CD4-positive, alpha-beta T cell treated with Interleukin-15 for 4 hours (primary cell): Measurements from ENCODE around the gene OSBPL5.

Experiments
- DNase-seq: peaks from one replicate; pipeline ENCODE4 v3.0.0-alpha.2; 2020; ENCODE audit warnings: low spot score

OSBPL5 gene

DNA sequence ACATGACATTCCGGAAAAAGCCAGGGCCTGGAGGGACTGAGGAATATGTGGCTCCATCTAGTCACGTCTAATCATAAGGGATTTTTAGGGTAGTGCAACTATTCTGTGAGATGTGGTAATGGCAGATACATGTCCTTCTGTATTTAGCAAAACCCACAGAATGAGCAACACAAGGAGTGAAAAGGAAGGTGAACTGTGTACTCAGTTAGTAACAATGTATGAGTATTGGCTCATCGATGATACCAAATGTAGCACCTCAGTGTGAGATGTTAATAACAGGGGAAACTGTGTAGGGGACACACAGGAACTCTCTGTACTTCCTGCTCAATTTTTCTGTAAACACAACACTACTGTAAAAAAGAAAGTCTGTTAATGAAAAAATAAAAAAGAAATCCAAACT lies 65.9 kb downstream of the OSBPL5 start:
- DNase-seq = no peak

DNA sequence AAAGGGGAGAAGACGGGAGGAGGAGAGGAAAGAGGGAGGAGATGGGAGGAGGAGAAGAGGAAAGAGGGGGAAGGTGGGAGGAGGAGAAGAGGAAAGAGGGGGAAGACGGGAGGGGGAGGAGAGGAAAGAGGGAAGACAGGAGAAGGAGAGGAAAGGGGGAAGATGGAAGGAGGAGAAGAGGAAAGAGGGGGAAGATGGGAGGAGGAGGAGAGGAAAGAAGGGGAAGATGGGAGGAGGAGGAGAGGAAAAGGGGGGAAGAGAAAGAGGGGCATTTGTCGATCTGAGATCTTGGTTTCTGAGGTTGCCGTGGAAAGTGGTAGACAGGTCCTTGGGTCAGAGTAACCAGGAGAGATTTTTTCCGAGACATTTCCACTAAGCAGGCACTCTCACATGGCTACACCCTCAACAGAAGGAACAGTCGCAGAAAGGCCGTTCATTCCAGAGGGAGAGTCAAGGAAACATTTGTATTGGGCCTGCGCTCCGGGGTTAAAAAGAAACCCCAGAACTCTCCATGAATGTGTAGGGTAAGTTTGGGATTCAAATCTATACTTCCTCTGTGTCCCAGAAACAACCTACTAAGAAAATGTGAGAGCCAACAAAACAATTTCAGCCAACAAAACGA lies 68.1 kb downstream of the OSBPL5 start:
- DNase-seq = no peak

DNA sequence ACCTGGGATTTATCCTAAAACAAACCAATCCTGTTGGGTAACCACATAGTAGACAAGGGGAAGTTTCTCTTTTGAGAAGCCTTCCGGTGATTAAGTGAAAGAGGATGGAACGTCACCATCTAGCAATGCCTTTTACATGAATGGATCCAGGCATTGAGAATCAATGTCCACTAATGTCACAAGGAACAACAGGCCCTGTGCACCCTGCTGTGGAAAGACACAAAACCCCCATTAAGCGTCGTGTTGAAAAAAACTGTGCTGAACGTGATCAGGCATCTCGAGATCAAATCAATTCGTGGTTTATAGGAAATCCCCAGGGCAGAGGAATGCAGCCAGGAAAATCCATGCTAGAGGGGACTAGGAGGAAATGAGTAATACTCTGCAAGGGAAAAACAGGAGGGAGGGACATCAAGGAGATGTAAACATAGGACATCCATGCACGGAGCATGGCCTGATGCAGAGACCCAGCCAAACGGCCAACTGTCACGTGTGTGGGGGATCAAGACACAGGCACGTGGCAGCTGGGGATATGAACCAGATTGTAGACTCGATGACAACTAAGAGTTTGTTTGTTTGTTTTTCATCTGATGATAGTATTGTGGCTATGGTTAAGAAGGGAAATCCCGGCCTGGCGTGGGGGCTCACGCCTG lies 69.3 kb downstream of the OSBPL5 start:
- no peak for DNase-seq

DNA sequence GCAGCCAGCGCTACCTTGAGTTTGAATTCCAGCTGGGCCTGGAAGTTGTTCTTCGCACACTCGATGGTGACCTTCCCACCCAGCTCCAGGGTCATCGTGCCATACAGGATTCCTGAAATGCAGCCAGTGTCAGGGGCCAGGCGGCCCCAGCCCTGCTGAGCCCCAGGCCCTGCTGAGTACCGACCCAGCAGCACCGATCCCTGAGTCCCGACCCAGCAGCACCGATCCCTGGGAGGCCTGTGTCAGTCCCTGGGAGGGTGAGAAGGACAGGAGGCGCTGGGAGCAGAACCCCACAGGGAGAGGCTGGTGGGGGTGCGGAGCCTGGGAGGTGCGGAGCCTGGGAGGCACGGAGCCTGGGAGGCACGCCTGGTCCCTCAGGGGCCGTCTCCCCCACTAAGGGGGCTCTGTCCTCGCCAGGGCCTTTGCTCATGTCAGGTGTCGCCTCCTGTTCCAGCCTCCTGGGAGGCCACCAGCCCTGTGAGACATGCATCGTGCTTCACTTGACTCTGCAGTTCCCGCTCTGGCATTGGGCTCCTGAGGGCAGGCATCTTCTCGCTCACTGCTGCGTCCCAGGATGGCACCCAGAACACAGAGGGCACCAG lies 70.8 kb downstream of the OSBPL5 start:
- no peak for DNase-seq

DNA sequence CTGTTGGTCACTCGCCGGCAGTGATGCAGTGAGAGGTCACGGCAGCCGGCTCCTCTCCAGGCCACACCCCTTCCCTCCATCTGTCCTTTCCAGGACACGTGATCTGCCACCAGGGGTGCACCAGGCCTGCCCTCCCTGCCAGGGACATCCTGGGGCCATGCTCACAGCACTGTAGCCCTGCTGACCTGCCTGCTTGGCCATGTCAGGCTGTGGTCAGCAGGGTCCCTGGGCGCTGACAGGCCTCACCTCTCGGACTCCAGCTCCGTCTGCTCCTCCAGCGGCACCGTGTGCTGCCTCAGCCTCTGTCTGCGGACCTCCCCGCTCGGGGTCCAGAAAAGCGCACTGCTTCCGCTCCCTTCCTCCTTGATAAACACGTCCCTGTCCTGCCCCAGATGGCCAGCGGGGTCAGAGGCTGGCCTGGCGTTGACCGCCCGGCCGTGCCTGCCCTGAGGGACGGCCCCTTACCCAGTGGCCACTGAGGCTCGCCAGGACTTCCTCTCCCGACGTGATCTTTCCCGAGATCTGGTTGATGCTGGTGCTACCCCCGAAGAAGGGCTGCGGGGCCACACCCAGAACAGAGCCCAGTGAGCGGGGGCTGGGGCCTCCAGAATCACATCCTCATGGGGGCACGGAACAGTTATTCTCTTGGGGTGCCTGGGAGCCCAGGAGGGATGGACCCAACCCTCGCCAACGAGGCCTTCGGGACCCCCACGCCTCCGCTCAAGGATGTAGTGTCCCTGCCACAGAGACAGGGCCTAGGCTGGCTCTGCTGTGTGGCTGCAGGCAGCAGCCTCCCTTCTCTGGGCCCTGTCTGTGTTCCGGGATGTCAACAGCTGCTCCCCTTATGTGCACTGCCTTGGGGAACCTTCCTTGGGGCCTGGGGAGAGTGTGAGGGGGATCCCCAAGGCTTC lies 71.6 kb downstream of the OSBPL5 start:
- no peak for DNase-seq

DNA sequence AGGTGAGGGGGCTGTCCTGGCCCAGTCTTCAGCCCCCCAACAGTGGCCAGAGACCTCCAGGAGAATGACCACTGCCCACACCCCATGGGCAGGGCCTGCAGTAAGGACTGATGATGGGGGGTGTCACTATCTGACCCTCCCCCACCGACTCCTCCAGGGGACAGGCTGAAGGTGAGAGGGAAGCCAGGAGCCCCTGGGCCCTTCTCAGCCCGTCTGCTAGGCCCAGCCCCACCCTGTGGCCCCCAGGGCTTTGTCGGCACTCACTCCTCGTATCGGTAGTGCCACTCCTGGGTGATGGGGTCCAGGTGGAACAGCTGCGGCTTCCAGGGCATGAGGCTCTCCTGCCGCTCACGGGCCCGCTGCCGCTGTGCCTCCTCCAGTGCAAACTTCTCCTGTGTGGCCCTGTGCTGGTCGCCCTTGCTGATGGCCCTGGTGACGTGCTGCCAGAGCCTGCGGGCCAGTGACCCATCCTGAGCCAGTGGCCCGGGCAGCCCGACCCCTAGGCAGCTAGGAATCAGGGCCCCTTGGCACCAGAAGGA lies 72.4 kb downstream of the OSBPL5 start:
- DNase-seq = no peak

DNA sequence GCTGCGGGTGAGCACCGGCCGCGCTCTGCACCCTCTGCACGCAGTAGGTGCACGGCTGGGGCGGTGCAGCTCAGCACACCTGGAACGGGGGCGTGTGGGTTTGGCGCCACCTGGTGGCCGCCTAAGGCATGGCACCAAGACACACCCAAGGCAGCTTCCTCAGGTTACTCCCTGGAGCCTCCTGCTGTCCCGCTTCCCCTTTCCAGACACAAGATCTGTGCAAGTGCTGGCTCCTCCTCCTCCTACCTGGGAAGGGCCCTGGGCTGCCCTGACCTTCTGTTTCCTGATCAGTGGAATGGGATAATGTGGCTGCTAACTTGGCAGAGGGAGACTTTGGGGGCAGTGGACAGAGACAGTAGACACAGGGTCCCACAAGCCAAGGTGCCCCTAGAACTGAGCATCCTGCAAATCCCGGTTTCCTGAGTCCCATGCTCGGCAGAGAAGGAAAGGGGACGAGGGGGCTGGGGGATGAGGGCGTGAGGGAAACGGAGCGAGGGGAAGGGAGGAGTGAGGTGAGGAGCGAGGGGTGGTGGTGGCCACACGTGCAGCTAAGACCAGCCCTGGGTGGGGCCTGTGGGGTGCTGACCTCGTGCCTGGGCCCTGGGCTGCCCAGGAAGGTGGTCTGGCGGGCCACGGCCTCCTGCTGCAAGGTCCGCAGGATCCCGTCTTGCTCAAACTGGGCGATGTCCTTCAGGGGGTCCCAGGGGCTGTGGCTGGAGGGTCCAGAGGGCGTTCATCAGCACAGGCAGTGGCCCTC lies 73.1 kb downstream of the OSBPL5 start:
- DNase-seq = peak; percentile 71

DNA sequence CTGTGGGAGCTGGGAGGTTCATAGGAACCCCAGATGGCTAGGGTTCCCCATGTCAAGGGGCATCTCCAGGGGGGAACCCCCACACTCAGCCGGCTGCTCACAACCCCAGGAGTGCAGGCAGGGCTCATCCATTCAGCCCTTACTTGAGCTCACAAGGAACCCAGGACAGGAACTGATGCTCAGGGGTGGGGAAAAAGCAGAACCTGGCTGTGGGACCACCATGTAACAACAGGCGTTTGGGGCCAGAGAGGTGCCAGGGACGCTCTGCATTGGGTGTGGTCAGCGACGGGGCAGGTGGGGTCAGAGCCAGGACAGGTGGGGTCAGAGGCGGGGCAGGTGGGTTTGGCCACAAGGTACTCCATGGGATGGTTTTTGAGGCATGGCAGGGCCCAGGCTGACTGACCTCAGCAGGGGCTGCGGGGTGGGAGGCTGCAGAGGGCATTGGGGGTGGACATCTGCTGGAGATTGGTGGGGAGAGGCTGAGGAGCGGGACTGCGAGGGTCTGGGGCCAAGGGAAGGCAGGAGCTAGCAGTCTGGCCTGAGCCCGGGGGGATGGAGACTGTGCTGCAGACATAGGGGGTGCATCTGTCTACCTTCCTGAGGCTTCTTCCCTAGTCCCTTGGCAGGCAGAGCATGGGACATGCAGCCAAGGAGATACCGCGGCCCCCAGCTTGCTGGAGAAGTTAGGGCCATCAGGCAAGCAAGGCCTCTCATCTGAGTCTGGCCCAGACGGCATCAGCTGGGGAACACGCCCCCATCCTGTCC lies 73.8 kb downstream of the OSBPL5 start:
- no peak for DNase-seq

DNA sequence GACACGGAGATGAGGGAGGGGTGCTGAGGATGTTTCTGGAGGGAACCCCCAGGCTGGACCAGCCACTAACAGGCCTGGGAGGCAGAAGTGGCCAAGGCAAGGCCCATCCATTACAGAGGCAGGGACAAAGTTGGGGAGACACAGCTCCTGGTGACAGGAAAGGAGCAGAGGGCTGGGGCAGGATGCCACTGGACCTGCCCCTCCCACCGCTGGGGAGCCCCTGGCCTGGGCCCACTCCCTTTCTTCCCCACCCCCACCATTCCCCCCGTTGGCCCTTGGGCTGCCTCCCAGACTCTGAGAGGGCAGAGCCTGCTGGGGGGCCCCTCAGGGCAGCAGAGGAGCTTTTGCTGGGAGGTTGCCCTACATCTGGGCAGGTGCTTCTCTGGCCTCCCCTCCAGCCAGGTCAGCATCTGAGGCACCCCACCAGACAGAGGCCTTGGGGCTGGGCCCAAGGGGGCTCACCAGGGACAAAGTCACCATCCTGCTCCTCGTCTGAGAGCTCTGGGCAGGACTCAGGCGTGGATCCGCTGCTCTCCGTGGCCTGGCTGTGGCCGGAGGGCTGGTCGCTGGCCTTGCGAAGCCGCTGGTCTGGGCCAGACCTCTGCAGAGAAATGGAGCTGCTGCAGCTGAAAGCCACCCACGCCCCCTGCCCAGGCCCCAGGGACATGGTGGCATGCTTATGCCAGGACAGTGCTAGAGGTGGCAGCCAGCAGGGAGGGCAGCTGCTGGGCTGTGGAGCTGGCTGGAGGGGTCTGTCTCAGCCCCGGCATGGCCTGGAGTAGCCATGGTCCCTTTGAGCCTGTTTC lies 74.8 kb downstream of the OSBPL5 start:
- no peak for DNase-seq

DNA sequence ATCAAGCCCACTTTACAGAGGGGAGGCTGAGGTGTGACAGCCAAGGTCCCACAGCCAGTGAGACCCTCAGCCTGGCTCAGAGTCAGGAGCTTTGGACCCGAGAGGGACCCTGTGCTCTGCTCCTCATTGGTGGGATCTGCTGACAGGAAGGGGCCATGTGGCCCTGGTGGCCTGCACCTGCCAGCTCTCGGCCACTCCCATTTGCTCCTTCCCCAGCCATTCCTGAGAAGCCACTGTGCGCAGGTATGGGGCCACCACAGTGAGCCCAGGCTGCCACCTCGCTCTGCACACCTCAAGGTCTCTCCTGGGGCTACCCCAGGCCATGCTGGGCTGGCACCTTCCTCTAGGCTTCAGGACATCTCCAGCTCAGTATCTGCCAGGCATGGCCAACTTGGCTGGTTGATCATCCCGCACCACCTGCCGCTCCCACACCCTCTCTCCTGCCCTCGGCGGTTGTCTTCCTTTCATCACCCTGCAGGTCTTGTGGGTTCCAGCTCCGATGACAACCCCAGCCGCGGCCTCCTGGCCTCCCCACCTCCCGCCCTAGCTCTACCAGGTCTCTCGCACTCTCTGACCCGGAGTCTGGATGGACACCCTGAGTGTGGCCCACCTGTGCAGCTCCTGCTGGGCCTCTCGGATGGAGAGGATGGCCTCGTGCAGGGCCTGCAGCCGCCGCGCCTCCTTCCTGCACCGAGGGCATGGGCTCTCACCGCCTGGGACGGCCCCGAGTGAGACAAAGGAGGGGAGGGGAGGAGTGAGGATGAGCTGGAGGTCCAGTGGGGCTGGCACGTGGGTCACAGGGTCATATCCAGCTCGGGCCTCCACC lies 75.7 kb downstream of the OSBPL5 start:
- no peak for DNase-seq

DNA sequence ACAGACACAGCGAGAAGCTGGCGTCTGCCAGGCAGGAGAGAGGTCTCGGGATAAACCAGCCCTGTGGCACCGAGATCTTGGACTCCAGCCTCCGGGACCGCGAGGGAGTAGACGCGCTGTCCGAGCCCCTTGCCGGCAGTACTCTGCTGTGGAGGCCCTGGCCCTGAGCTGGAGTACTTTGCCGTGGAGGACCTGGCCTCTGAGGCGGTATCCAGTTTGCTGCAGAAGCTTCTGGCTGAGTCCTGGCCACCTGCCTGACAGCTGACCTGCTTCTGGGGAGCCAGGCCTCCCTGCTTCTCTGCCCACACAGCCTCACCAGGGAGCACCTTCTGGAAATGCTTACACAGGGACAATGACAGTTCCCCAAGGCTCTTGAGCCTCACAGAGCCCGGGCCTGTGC lies 76.3 kb downstream of the OSBPL5 start:
- no peak for DNase-seq

DNA sequence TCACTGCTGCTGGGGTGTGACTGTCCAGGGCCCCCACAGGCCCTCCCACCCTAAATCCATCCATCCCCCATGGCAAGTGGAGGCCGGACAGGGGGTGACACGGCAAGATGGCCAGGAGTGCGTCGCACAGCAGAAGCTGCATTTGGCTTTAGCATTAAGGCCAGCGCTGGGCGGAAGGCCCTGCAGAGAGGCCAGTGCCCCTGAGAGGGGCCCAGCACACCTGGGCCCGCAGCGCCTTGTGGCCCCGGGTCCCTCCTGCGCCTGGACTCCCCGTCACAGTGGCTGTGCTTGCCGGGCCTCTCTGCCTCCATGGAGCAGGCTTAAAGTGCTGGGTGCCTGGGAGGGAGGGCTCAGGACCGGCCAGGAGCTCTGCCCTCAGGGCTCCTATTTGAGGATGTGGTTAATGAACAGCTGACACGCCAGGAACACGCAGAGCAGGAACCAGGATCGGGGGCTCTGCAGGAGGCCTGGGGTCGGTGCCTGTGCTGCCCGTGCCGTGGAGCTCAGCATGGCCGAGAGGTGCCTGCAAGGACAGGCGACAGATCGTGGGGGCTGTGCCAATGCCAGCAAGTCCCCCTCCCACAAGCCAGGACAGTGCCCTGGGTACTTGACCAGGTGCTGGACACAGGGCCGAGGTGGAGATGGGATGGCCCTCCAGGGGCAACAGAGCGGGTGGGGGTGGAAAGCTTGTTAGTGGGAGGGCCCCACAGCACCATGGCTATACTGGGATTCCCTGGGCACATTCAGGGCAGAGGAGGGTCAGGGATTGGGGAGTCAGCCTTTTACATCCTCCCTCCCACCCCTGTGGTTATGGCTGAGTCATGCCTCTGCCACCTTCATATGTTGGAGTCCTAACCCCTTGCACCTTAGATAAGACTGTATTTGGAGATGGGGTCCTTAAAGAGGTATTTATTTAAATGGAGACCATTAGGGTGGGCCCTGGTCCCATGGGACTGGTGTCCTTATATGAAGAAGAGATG lies 77.0 kb downstream of the OSBPL5 start:
- no peak for DNase-seq

DNA sequence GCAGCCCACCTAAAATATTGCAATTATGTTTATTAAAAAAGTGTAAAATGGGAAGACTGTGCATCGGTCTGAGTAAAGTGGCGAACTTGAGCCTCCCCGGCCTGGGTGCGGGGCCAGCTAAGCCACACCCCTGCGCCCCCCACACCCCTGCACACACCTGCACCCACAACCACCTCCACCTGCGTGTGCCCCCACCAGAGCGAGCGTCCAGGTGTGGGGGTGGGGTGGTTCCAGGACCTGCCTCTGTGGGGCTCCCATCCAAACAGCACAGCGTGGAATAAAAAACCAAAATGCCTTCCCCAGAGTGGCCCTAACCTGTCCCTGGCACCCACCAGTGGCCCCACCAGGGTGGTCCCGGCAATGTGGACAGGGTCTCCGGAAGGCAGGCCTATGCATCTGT lies 77.7 kb downstream of the OSBPL5 start:
- no peak for DNase-seq

DNA sequence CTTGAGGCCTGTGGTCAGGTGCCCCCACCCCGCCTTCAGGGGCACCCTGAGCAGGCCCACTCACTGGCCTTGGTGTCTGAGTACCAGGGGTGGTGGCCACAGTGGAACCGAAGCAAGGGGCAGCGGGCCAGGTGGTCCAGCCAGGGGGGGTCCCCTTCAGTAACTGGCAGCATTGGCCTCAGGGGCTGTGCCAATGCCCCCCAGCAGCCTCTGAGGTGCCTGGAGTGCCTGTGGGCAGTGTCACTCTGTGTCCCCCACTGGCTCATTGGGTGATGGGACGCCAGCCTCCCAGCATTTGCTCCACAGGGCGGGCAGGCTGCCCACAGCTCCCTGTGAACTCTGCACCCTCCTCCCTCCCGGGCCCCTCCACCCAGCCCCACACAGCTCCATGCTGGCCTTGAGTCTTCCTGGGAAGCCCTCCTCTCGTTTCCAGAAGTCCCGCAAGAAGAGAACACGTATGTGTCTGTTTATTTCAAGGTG lies 78.4 kb downstream of the OSBPL5 start:
- no peak for DNase-seq

DNA sequence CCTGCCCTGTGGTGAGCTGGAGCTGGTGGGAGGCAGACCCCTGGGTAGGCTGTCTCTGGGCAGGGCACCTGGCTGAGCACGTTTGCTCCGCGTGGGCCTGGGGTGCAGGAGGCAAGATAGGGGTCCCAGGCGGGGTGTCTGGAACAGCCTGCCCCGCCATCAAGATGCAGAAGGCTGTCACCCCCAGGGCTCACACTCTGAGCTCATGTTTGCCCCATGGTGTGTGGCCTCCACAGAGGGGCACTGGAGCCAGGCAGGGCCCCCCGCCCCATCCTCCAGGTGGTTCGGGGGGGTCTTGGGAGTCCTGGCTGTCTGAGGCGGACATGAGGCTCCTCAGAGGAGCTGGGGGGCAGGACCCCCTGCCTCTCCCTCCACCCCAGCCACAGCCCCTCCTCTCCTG lies 79.0 kb downstream of the OSBPL5 start:
- DNase-seq = no peak

DNA sequence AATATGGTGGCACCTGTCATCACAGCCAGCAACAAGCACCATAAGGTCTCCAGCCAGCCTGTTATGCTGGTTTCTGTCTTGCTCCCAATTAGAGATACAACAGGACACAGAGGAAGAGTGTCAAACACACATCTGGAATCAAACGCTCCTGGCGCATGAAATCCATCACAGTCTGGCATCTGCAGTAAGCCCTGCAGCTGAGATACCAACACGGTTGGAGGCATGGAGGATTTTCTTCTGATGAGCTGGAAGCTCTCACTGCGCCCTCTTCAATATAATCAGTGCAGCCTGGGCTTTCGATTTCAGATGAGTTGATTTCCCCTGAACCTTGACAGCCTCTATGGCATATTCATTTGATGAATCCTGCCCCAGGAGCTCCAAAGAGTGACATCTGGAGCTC lies 80.1 kb downstream of the OSBPL5 start:
- no peak for DNase-seq

DNA sequence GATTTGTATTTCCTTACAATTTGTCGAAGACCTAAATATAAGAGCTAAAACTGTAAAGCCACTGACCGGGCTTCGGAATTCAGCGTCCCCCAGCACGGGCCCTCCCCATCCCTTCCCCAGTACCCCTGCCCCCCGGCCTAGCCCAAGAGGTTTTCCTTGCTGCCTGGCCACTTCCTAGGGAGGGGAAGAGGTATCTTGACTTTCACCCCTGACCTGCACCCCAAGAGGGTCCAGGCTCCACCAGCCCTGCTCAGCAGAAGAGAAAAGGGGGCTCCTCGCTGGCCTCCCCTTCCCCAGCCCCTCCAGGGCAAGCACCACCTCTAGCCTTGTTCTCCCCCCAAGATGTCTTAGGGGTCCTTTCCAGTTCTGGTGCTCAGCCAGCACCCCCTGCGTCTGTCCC lies 81.8 kb downstream of the OSBPL5 start:
- no peak for DNase-seq

DNA sequence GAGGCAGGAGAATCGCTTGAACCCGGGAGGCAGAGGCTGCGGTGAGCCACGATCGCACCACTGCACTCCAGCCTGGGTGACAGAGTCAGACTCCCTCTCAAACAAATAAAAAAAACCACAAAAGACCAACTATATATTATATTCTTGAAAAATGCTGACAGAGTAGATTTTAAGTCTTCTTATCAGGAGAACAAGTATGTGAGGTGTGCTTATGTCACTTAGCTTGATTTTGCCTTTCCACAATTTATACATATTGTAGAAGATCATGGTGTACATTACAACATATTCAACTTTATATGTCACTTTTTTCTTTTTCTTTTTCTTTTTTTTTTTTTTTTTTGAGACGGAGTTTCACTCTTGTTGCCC lies 83.7 kb downstream of the OSBPL5 start:
- no peak for DNase-seq
